ENCODE data around the gene GCNA.

Gene GCNA

DNA sequence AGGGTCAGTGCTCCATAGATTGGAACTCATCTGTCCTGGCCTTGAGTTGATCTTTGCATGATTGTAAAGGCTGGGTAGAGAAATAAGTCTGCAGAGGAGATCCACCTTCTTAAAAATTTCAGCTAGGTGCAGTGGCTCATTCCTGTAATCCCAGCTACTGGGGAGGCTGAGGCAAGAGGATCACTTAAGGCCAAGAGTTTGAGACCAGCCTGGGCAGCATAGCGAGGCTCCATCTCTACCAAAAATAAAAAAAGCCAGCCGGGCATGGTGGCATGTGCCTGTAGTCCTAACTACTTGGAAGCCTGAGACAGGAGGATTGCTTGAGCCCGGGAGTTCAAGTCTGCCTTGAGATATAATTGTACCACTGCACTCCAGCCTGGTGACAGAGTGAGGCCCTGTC is 40.5 kb downstream of the GCNA start:
- in situ Hi-C loops (cut with HindIII; ENCODE audit: low pct_ligation_motif_present, low sequenced_read_pairs): no loop called here
- no peak for DNase-seq
- no peak overlapping the region for H3K4me3 ChIP-seq (ENCODE audit: low read depth, low read length)
- H3K27me3 ChIP-seq (replicated peaks): no peaks in the 10 kb centered on the region
- TF ChIP-seq, protein P1, sequence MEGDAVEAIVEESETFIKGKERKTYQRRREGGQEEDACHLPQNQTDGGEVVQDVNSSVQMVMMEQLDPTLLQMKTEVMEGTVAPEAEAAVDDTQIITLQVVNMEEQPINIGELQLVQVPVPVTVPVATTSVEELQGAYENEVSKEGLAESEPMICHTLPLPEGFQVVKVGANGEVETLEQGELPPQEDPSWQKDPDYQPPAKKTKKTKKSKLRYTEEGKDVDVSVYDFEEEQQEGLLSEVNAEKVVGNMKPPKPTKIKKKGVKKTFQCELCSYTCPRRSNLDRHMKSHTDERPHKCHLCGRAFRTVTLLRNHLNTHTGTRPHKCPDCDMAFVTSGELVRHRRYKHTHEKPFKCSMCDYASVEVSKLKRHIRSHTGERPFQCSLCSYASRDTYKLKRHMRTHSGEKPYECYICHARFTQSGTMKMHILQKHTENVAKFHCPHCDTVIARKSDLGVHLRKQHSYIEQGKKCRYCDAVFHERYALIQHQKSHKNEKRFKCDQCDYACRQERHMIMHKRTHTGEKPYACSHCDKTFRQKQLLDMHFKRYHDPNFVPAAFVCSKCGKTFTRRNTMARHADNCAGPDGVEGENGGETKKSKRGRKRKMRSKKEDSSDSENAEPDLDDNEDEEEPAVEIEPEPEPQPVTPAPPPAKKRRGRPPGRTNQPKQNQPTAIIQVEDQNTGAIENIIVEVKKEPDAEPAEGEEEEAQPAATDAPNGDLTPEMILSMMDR (IDR thresholded peaks at IDR 0.05; ENCODE audit: low read depth, low read length, missing control alignments): no peak
- no peak overlapping the region for H3K27ac ChIP-seq
- H3K36me3 ChIP-seq (replicated peaks): no peaks in the 10 kb centered on the region

DNA sequence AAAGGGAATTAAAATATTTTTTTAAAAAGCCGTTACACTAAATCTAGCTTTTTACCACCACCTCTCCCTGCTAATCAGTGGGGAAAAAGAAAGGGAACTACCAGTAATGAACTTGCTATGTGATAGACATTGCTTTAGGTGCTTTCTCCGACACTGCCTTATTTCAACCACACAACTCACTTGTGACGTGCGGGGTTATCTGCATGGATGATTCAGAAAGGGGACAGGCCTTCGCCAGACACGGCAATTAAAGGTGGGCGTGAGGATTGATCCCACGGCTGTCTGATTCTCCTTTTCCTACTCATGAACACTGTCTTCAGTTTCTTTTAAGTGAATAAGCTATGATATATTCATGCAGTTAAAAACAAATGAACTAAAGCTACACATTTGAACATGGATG is 41.0 kb downstream of the GCNA start:
- Histone ChIP-seq H3K36me3 (replicated peaks) (no peaks in the 10 kb centered on the region), H3K4me3 (ENCODE audit: low read depth, low read length) (no peak overlapping the region), H3K27ac (no peak overlapping the region), H3K27me3 (replicated peaks) (no peaks in the 10 kb centered on the region)
- TF ChIP-seq, protein P1 (IDR thresholded peaks at IDR 0.05; ENCODE audit: low read depth, low read length, missing control alignments): no peak
- no peak for DNase-seq
- in situ Hi-C loops (cut with HindIII; ENCODE audit: low pct_ligation_motif_present, low sequenced_read_pairs): no loop called here

GRCh38 chrX:71619986-71620385 is 41.7 kb downstream of the GCNA start:
- Histone ChIP-seq H3K36me3 (replicated peaks) (no peaks in the 10 kb centered on the region), H3K27me3 (replicated peaks) (no peaks in the 10 kb centered on the region), H3K27ac (no peak overlapping the region), H3K4me3 (ENCODE audit: low read depth, low read length) (no peak overlapping the region)
- in situ Hi-C loops (cut with HindIII; ENCODE audit: low pct_ligation_motif_present, low sequenced_read_pairs): no loop called here
- no peak for DNase-seq
- TF ChIP-seq, protein P1 (IDR thresholded peaks at IDR 0.05; ENCODE audit: low read depth, low read length, missing control alignments): no peak

DNA sequence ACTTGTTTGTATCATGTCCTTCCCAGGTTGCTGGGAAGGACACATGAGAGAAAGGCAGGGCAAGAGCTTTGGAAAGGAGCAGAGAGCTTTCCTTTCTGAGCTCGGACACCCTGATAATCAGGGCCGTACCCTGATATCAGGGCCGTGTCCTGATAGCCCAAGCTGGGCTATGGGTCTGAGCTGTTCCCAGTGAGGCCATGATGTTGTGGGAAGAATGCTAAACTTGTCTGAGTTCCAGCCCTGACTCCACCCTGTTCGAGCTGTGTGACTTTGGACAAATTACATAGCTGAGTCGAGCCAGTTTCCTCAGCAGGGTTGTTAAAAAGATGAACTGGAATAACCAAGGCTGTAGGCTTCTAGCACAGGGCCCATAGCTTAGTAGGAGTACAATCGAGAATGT is 43.4 kb downstream of the GCNA start:
- no peak overlapping the region for H3K27ac ChIP-seq
- in situ Hi-C loops (cut with HindIII; ENCODE audit: low pct_ligation_motif_present, low sequenced_read_pairs): no loop called here
- no peak overlapping the region for H3K4me3 ChIP-seq (ENCODE audit: low read depth, low read length)
- H3K27me3 ChIP-seq (replicated peaks): no peaks in the 10 kb centered on the region
- TF ChIP-seq, protein P1 (IDR thresholded peaks at IDR 0.05; ENCODE audit: low read depth, low read length, missing control alignments): no peak
- no peak for DNase-seq
- H3K36me3 ChIP-seq (replicated peaks): no peaks in the 10 kb centered on the region

GRCh38 chrX:71622032-71622575 is 43.9 kb downstream of the GCNA start:
- in situ Hi-C loops (cut with HindIII; ENCODE audit: low pct_ligation_motif_present, low sequenced_read_pairs): no loop called here
- Histone ChIP-seq H3K27ac (no peak overlapping the region), H3K27me3 (replicated peaks) (no peaks in the 10 kb centered on the region), H3K36me3 (replicated peaks) (no peaks in the 10 kb centered on the region), H3K4me3 (ENCODE audit: low read depth, low read length) (no peak overlapping the region)
- TF ChIP-seq, protein P1 (IDR thresholded peaks at IDR 0.05; ENCODE audit: low read depth, low read length, missing control alignments): no peak
- no peak for DNase-seq
